HG02759 (cell line): ENCODE measurements around the gene LHFPL2.
A peak's percentile ranks its signal among the peaks of the same experiment; 100 is the strongest.

Experiments used
- ATAC-seq: cut with Tn5 transposase; IDR thresholded peaks from one replicate; pipeline ENCODE4 v1.9.1; 2021; ENCODE audit warnings: mild to moderate bottlenecking, moderate library complexity; ENCODE audit not compliant: unreplicated experiment

LHFPL2 gene

GRCh38 chr5:78574131-78574673 lies 74.4 kb downstream of the LHFPL2 start:
- no peak for ATAC-seq

- peak; percentile 65 for ATAC-seq
These were observed 75.3 kb downstream of the LHFPL2 start for GRCh38 chr5:78573318-78573717.

GRCh38 chr5:78570646-78571045 lies 77.9 kb downstream of the LHFPL2 start:
- ATAC-seq, result no peak

- no peak for ATAC-seq
These were observed 79.1 kb downstream of the LHFPL2 start for GRCh38 chr5:78569441-78569840.

- no peak for ATAC-seq
These were observed 79.9 kb downstream of the LHFPL2 start for GRCh38 chr5:78568676-78569075.

GRCh38 chr5:78568212-78568611 lies 80.4 kb downstream of the LHFPL2 start:
- ATAC-seq, result no peak

GRCh38 chr5:78567617-78568016 lies 81.0 kb downstream of the LHFPL2 start:
- ATAC-seq, result no peak

- no peak for ATAC-seq
These were observed 81.7 kb downstream of the LHFPL2 start for GRCh38 chr5:78566747-78567425.

- no peak for ATAC-seq
These were observed 83.2 kb downstream of the LHFPL2 start for GRCh38 chr5:78565395-78565794.

- no peak for ATAC-seq
These were observed 85.0 kb downstream of the LHFPL2 start for GRCh38 chr5:78563621-78564020.

- no peak for ATAC-seq
These were observed 85.8 kb downstream of the LHFPL2 start for GRCh38 chr5:78562714-78563330.

GRCh38 chr5:78562001-78562400 lies 86.6 kb downstream of the LHFPL2 start:
- no peak for ATAC-seq

GRCh38 chr5:78561261-78561660 lies 87.3 kb downstream of the LHFPL2 start:
- no peak for ATAC-seq

- no peak for ATAC-seq
These were observed 88.3 kb downstream of the LHFPL2 start for GRCh38 chr5:78560000-78560855.

- ATAC-seq, result no peak
These were observed 91.0 kb downstream of the LHFPL2 start for GRCh38 chr5:78557601-78558000.

GRCh38 chr5:78555870-78556269 lies 92.7 kb downstream of the LHFPL2 start:
- ATAC-seq, result no peak

GRCh38 chr5:78554670-78555069 lies 93.9 kb downstream of the LHFPL2 start:
- no peak for ATAC-seq

GRCh38 chr5:78553580-78554353 lies 94.8 kb downstream of the LHFPL2 start:
- ATAC-seq, result no peak

- no peak for ATAC-seq
These were observed 95.7 kb downstream of the LHFPL2 start for GRCh38 chr5:78552729-78553342.

- ATAC-seq, result no peak
These were observed 97.7 kb downstream of the LHFPL2 start for GRCh38 chr5:78550891-78551290.
